Stimulated activated CD4-positive, alpha-beta T cell treated with anti-CD3 and anti-CD28 coated beads, Interleukin-2, amount 100 ng/mL, for 24 hours (primary cell): ENCODE measurements around the gene CPD.
"Not testable (repeated sequence)": the region's sequence is repeated elsewhere in the genome, so short reads cannot be mapped to it uniquely, and the experiment has no call there.

Experiments
- DNase-seq, 2 donors: peaks; one replicate each; pipeline ENCODE4 v3.0.0-alpha.2; 2020

Gene CPD

DNA sequence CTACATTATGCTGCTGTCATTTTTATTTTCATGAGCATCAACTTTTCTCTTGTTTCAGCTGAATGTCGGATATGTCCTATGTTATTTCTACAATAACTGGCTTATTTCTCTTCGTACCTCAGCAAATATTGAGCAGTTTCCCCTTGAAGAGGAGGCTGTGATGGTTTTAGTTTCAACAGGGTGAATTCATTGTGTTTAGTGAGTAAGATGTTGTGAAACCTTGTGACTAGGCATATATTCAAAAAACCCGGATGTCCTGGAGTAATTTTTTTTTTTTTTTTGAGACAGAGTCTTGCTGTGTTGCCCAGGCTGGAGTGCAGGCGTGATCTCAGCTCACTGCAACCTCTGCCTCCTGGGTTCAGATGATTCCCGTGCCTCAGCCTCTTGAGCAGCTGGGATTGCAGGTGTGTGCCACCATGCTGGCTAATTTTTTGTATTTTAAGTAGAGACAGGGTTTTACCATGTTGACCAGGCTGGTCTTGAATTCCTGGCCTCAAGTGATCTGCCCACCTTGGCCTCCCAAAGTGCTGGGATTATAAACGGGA, 11.1 kb downstream of the CPD start:
- no peak for DNase-seq

DNA sequence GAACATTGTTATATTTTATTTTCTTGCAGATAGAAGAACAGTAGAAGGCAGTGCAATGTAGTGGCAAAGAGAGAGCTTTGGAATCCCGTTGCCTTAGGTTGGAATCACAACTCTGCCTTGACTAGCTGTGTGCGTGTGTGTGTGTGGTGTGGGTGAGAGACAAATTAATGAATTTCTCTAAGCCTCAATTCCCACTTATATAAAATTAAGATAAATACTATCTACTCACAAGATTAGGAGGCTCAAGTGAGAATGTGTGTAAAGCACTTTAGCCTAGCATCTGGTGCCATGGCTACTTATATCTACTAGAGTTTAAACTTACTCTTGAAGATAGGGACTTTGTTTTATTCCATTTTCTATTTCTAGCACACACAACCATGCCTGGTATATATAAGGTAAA, 12.8 kb downstream of the CPD start:
- DNase-seq = no peak

GRCh38 chr17:30393491-30393890, 14.8 kb downstream of the CPD start:
- no peak for DNase-seq

DNA sequence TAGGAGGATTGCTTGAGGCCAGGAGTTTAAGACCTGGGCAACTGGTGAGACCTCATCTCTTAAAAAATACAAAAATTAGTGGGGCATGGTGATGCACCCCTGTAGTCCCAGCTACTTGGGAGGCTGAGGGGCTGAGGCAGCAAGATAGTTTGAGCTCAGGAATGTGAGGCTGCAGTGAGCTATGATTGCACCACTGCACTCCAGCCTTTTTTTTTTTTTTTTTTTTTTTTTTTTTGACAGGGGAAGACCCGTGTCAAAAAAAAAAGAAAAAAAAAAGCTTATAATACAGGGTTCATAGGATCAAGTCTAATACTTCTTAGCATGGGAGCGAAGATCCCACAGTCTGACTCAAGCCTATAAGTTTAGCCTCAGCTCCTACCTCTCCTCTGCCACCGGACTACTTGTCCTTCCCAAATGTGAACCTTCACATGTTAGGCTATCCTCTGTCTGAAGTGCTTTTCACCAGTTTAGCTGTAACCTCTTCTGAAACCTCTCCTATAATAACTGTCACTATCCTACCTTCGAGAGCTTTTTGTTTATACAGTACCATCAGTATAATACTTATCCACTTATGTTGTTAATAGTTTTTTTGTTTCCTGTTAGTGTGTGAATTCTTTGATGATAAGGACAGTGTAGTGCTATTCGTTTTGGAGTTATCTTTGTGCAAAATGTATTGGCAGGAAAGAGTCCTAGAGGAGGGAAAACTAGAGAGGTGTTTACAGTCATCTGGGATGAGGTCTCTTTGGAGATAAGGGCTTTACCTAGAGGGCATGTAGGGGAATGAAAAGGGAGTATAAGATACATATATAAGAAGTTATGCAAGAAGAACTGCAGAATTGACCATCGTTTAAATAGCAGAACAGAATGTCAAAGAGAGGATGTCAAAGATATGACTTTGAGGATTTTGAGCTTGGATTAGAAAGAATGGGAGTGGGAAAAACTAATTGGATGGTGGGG, 15.5 kb downstream of the CPD start:
- DNase-seq = no peak

DNA sequence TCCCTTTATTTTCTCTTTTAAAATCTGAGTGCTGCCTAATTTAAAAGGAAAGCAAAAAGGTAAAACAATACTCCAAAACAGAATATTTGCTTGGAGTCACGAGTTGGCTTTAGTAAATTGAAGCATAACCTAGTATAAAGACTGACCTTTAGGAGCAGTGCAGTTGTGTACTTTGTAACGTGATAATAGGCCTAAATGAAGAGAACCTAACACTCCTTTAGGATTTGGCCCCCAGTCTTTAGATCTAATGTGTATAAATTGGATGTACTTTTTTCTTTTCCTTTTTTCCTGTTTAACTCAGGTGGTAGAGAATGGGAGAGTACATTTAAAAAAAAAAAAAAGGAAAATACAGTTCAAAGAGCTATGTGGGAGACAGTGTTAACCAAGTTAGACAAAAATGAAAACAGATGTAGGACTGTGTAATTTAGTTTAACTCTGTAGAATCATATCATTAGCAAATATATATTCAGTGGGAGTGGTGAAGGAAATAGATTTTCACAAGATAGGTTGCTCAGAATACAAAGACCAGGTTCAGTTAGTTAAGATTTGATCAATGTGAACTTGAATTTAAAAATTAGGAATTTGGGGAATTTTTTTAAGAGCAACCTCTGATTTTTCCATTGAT, 16.8 kb downstream of the CPD start:
- no peak for DNase-seq

DNA sequence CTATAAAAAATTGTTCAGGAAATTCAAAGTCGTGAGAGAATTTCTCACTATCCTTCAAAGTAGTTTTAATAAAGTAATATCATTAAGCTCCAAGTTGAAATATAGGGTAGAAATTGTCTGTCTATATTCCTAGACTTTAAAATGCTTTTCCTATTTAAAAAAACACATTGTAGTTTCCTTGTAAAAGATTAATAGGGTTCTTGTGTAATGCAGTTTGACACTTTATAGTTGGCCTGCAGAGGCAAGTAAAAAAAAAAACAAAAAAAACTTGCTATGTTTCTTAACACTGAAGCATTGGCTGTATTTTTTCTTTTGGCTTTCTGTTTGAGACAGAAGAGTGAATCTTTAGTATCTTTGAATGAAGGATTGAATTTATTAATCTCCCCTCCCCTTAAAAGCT, 17.4 kb downstream of the CPD start:
- no peak for DNase-seq

- DNase-seq = no peak
Observed at GRCh38 chr17:30396612-30397011, 17.9 kb downstream of the CPD start.

GRCh38 chr17:30398328-30399041, 19.8 kb downstream of the CPD start:
- no peak for DNase-seq

GRCh38 chr17:30401097-30401496, 22.4 kb downstream of the CPD start:
- no peak for DNase-seq

DNA sequence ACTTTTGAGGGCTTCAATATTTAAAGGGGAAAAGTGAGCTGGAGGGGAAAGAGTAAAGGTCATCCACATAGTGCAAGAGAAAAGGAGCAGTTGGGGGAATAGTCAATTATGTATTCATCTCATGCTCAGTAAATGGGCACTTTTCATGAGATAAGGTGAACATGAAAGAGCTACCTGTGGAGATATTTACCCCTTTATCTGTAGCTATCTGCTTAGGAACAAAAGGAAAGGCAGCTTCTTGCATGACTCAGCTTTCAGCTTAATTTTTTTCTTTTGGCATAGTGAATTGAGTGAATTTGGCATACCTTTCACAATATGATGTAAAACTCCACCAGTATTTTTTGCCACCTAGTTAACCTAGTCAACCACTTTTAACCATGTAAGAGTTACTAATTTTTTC, 26.4 kb downstream of the CPD start:
- DNase-seq = no peak

- DNase-seq = not testable (repeated sequence)
Observed at GRCh38 chr17:30410627-30411026, 31.9 kb downstream of the CPD start.

- DNase-seq = not testable (repeated sequence)
Observed at GRCh38 chr17:30412008-30412496, 33.3 kb downstream of the CPD start.

DNA sequence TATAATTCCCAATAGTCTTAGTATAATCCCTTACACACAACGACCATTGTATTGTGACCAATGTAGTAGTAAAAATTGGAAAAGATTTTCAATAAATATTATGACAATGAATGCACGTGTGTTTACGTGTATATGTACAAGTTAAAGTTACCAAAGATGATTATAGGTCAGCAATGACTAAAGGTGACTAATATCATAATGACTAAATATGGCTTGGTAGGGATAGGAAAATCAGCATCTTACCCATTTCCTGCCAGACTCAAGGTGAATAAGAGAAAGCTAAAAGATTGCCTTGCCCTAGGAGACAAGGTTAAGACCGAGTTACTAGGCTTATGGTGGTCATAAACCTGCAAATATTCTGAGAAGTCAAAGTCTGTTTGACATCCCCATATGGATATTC, 34.4 kb downstream of the CPD start:
- no peak for DNase-seq

- DNase-seq = no peak
Observed at GRCh38 chr17:30414486-30414885, 35.8 kb downstream of the CPD start.

- DNase-seq = no peak
Observed at GRCh38 chr17:30415491-30415890, 36.8 kb downstream of the CPD start.

DNA sequence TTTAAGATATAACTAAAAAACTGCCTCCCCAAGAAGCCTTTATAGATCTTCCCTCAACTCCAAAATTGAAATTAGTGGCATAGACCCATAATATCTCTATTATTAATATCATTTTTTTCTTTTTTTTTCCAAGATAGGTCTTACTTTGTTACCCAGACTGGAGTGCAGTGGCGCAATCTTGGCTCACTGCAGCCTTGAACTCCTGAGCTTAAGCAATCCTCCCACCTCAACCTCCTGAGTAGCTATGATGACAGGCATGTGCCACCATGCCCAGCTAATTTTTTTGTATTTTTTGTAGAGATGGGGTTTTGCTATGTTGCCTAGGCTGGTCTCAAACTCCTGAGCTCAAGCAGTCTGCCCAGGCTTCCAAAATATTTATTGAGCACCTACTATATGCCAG, 39.3 kb downstream of the CPD start:
- DNase-seq = not testable (repeated sequence)

GRCh38 chr17:30421592-30421991, 42.9 kb downstream of the CPD start:
- no peak for DNase-seq

- DNase-seq = no peak
Observed at GRCh38 chr17:30422171-30422570, 43.4 kb downstream of the CPD start.

DNA sequence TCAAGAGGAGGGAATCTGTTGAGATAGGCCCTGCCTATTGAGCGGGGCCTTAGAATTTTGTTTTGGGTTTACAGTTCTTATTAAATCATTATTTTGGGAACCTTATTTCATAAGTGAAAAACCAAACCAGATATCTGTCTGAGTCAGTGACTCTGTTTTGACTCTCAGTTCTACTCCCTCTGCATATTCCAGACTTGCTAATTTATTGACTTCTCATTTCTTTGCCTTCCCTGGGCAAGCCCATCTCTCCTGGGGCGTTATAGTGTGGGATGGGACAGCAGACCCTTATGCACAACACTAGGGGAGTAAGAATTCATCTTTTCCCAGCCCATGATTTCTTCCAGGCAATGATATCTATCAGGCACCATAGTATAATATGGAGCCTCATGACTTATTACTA, 45.7 kb downstream of the CPD start:
- no peak for DNase-seq

GRCh38 chr17:30426292-30426691, 47.6 kb downstream of the CPD start:
- DNase-seq = no peak

- no peak for DNase-seq
Observed at GRCh38 chr17:30427611-30428010, 48.9 kb downstream of the CPD start.

GRCh38 chr17:30429155-30429554, 50.4 kb downstream of the CPD start:
- DNase-seq = no peak

DNA sequence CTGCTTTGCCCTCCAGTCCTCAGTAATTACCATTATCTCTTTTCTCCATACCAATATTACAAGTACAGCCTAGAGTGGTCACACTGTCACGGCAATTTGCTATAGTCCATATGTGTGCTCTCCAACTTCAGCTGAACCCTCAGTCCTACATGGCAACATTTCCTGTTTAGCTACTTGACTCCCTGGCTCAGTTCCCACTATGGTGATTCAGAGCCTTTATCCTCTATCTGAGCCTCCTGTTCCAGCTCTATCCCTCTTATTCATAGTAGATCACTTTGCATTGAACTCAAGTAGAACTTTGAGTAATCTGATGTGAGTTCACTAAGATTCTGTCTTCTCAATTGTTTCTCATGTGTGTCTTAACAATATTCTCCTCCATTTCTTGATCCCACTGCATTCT, 54.8 kb downstream of the CPD start:
- DNase-seq = no peak
